ENCODE measurements around the gene MPP3.

MPP3 gene

DNA sequence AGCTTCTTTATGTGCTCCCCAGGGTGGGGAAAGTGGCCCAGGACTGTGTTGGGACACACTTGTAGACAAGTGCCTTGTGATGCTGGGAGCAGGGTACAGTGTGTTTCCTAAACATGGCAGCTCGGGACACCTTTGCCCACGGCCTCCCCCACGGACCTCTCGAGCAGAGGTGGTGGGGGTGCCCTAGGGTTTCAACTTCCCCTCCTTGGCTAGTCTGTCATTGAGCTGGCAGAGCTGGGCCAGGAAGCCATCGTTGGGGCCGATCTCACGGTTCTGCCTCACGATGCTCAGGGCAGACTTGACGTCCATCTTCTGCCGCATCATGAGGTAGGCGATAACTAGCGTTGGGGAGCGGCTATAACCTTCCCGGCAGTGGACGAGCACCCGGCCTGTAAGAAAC, 63.5 kb downstream of the MPP3 start:
- no peak for DNase-seq (ENCODE audit: low read depth)
- TF ChIP-seq, protein P1, sequence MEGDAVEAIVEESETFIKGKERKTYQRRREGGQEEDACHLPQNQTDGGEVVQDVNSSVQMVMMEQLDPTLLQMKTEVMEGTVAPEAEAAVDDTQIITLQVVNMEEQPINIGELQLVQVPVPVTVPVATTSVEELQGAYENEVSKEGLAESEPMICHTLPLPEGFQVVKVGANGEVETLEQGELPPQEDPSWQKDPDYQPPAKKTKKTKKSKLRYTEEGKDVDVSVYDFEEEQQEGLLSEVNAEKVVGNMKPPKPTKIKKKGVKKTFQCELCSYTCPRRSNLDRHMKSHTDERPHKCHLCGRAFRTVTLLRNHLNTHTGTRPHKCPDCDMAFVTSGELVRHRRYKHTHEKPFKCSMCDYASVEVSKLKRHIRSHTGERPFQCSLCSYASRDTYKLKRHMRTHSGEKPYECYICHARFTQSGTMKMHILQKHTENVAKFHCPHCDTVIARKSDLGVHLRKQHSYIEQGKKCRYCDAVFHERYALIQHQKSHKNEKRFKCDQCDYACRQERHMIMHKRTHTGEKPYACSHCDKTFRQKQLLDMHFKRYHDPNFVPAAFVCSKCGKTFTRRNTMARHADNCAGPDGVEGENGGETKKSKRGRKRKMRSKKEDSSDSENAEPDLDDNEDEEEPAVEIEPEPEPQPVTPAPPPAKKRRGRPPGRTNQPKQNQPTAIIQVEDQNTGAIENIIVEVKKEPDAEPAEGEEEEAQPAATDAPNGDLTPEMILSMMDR (IDR thresholded peaks at IDR 0.05; ENCODE audit: insufficient read depth, low read depth, low read length, missing control alignments): no peak
- no peak overlapping the region for H3K4me3 ChIP-seq (ENCODE audit: low read depth, low read length)

DNA sequence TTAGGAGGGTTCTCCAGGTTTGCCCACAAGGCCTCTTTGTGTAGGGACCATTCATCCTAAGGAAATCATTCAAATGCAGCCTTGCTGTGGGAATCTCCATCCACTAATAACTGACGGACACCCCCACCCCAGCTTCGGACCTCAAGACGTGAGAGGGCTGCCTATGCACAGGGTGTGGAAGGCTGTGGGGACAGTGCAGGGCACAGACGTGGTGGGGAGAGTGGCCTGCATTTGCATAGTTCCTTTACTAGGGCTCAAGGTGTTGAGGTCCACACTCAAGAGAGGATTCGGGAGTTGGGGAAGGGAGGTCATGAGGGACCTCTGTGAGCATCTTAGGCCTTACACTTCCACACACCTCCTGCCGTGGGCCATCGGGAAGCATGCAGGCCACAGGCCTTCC, 64.0 kb downstream of the MPP3 start:
- DNase-seq (ENCODE audit: low read depth): no peak
- no peak overlapping the region for H3K4me3 ChIP-seq (ENCODE audit: low read depth, low read length)
- TF ChIP-seq, protein P1 (IDR thresholded peaks at IDR 0.05; ENCODE audit: insufficient read depth, low read depth, low read length, missing control alignments): no peak

DNA sequence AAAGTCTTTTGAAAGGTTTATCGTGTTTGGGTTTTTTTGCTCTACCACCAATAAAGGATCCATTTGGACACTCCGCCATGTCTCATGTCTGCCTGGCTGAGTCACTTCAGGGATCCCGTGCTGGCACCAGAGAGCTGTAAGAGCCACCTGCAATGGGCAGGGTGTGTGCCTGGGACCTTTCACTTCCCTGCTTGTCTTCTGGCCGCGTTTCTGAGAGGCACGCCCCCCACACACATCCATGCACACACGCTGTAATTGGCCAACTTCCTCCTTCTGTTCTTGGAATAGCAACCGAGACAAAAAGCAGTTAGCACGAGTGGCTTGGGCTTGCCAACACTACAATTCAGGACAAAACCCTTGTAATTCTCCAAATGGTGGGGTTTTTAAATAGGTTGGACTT, 64.6 kb downstream of the MPP3 start:
- TF ChIP-seq, protein P1 (IDR thresholded peaks at IDR 0.05; ENCODE audit: insufficient read depth, low read depth, low read length, missing control alignments): no peak
- peak; percentile 32 for DNase-seq (ENCODE audit: low read depth)

DNA sequence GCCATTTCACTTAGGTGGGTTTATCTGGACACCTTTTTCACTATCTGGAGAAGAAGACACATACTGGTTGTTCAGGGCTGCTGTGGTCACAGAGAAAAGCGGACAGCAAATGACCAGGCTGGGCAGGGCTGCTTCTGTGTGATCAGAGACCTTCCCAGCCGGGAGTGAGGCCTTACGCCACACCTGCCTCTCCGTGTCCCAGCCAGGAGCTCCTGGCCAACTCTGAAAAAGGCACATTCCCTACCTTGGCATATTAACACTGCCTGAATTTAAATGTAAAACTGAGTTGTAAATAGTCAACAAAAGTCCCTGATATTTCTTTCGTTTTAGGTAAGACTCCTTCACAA, 65.3 kb downstream of the MPP3 start:
- no peak for DNase-seq (ENCODE audit: low read depth)
- no peak overlapping the region for H3K4me3 ChIP-seq (ENCODE audit: low read depth, low read length)
- TF ChIP-seq, protein P1 (IDR thresholded peaks at IDR 0.05; ENCODE audit: insufficient read depth, low read depth, low read length, missing control alignments): no peak

More for the DNA sequence above, 64.6 kb downstream of the MPP3 start:
- H3K4me3 ChIP-seq (ENCODE audit: low read depth, low read length): no peak overlapping the region

DNA sequence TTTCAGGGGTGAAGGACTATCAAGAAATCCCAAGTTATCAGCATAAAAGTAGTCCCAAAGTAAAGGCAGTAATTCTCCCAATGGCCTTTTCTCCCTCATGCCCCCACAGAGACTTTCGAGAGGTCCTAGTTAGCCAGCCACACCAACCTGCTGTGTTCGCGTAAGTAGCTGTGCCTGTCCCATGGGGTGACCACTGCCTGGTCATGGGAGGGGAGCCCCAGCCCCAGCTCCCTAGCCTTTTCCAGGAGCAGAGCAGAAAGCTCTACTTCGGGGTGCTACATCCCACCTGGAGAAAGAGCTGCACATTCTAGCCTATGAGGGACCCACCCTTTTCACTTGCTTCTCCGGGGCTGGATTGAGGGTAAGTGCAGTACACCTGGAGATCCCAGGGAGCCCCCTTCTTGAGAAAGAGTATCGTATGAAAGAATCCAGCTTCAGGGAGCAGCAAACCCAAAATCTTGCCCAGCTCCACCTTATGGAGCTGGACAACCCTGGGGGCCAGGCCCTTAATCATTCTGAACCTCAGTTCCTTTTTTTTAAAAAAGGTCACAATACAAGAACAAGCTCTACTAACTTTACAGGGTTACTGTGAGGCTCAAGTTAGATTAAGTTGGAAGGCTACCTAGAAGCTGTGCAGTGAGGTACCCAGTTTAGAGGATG, 65.8 kb downstream of the MPP3 start:
- TF ChIP-seq, protein P1 (IDR thresholded peaks at IDR 0.05; ENCODE audit: insufficient read depth, low read depth, low read length, missing control alignments): no peak
- no peak for DNase-seq (ENCODE audit: low read depth)

DNA sequence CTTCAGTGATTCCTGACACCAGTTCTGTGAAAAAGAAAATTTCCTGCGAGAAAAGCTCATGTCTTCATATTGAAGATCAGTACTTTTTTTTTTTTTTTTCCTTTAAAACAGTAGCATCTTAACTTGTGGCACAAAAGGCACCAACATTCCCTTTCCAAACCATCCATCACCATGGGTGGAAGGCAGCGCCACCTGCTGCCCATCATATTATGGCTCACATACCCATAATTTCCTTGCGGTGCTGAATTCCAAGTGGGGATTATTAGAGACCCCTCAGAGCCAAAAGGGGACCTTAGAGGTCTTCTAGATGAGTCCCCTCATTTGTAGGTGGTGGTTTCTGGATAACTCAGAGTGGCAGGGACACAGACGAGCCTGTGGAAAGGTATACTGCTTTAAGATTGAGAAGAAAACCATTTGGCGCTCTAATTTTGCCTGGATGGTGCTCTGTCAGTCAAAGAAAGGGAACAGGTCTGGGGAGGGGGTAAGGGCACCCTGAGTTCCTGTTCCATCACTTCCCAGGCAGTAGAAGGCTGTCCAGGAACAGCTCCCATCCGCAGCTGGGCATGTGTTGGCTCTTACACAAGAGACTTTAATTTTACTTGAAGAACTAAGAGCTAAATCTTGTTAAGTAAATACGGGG, 66.4 kb downstream of the MPP3 start:
- peak; percentile 46 for DNase-seq (ENCODE audit: low read depth)
- no peak overlapping the region for H3K4me3 ChIP-seq (ENCODE audit: low read depth, low read length)
- TF ChIP-seq, protein P1 (IDR thresholded peaks at IDR 0.05; ENCODE audit: insufficient read depth, low read depth, low read length, missing control alignments): peak; percentile 80

More for the DNA sequence above, 65.8 kb downstream of the MPP3 start:
- no peak overlapping the region for H3K4me3 ChIP-seq (ENCODE audit: low read depth, low read length)

Data from GM12865 (cell line).